Measurements from ENCODE around the gene TRIM17.

The TRIM17 gene

DNA sequence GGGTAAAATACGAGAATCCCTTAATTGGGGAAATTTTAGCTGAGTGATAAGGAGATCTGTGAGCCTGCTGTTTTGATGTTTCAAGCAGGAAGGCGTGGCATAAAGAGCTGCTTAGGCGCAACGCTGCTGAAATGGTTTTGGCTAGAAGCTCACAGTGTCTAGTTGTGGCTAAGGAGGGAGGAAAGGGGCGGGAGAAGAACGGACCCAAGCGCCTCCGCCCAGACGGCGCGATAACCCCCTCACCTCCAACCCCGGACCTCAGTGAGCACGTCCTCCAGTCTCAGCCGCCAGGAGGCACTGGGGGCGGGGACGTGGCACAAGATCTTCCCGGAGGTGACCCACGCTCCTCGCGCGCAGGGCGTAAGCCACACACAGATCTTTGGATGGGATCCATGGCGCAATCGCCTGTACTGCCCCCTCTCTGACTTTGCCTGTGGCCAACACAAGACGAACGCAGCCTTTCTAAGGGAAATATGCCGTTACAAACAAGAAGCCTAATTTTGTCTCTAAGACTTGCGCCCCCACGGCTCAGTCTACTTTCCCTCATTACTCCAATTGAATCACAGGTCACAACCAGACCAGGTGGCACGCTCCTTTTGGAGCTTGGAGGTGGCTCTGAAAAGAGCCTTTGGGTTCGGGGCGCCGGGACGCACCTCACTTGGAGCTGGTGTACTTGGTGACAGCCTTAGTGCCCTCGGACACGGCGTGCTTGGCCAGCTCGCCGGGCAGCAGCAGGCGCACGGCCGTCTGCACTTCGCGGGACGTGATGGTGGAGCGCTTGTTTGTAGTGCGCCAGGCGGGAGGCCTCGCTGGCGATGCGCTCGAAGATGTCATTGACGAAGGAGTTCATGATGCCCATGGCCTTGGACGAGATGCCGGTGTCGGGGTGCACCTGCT is 47.1 kb upstream of the TRIM17 start:
- H3K27me3 ChIP-seq (ENCODE audit: low read depth, low read length) = peaks cover 26% of the 10 kb centered on the region
- TF ChIP-seq EZH2phosphoT487 (IDR thresholded peaks at IDR 0.05; ENCODE audit: low read depth) (no peak), CTCF (IDR thresholded peaks at IDR 0.05; ENCODE audit: low read depth, low read length) (no peak)
- no peaks in the 10 kb centered on the region for H4K20me1 ChIP-seq (ENCODE audit: insufficient read depth, low read length)
- H3K36me3 ChIP-seq (replicated peaks; ENCODE audit: low read depth, low read length) = no peaks in the 10 kb centered on the region
- H3K27ac ChIP-seq (ENCODE audit: low read length) = no peak overlapping the region
- H3K4me3 ChIP-seq (ENCODE audit: low read length) = no peak overlapping the region
- H2AFZ ChIP-seq (ENCODE audit: low read depth, low read length) = no peak overlapping the region
- H3K4me2 ChIP-seq (ENCODE audit: low read length) = no peak overlapping the region
- H3K9me3 ChIP-seq (ENCODE audit: insufficient read depth, low read length) = no peaks in the 10 kb centered on the region
- no peak overlapping the region for H3K9ac ChIP-seq (ENCODE audit: low read length)
- no peaks in the 10 kb centered on the region for H3K4me1 ChIP-seq (ENCODE audit: low read length)
- no peaks in the 10 kb centered on the region for H3K79me2 ChIP-seq (ENCODE audit: low read length)

- no peak overlapping the region for H3K4me3 ChIP-seq (ENCODE audit: low read length)
- H3K4me2 ChIP-seq (ENCODE audit: low read length) = no peak overlapping the region
- no peaks in the 10 kb centered on the region for H3K36me3 ChIP-seq (replicated peaks; ENCODE audit: low read depth, low read length)
- no peaks in the 10 kb centered on the region for H4K20me1 ChIP-seq (ENCODE audit: insufficient read depth, low read length)
- no peak overlapping the region for H3K27ac ChIP-seq (ENCODE audit: low read length)
- H3K4me1 ChIP-seq (ENCODE audit: low read length) = no peaks in the 10 kb centered on the region
- no peak overlapping the region for H2AFZ ChIP-seq (ENCODE audit: low read depth, low read length)
- no peak overlapping the region for H3K9ac ChIP-seq (ENCODE audit: low read length)
- peaks cover 25% of the 10 kb centered on the region for H3K27me3 ChIP-seq (ENCODE audit: low read depth, low read length)
- TF ChIP-seq CTCF (IDR thresholded peaks at IDR 0.05; ENCODE audit: low read depth, low read length) (no peak), EZH2phosphoT487 (IDR thresholded peaks at IDR 0.05; ENCODE audit: low read depth) (no peak)
- H3K79me2 ChIP-seq (ENCODE audit: low read length) = no peaks in the 10 kb centered on the region
- H3K9me3 ChIP-seq (ENCODE audit: insufficient read depth, low read length) = no peaks in the 10 kb centered on the region
Observed at GRCh38 chr1:228463009-228463558, 46.4 kb upstream of the TRIM17 start.

DNA sequence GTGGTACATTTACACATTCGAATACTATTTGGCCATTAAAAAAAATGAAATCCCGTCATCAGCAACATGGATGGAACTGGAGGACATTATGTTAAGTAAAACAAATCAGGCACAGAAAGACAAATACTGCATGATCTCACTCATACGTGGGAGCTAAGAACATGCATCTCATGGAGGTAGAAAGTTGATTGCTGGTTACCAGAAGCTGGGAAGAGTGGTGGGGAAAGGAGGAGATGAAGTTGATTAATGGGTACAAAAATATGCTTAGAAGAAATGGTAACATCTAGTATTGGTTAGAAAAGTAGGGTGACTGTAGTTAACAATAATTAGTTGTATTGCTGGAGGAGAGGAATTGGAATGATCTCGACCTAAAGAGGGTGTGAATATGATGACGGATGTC is 45.9 kb upstream of the TRIM17 start:
- TF ChIP-seq CTCF (IDR thresholded peaks at IDR 0.05; ENCODE audit: low read depth, low read length) = no peak
- no peak for TF ChIP-seq EZH2phosphoT487 (IDR thresholded peaks at IDR 0.05; ENCODE audit: low read depth)
- H3K4me3 ChIP-seq (ENCODE audit: low read length) = no peak overlapping the region
- no peaks in the 10 kb centered on the region for H3K9me3 ChIP-seq (ENCODE audit: insufficient read depth, low read length)
- H3K4me2 ChIP-seq (ENCODE audit: low read length) = no peak overlapping the region
- H3K27me3 ChIP-seq (ENCODE audit: low read depth, low read length) = peaks cover 20% of the 10 kb centered on the region
- H3K79me2 ChIP-seq (ENCODE audit: low read length) = no peaks in the 10 kb centered on the region
- no peak overlapping the region for H3K9ac ChIP-seq (ENCODE audit: low read length)
- no peak overlapping the region for H2AFZ ChIP-seq (ENCODE audit: low read depth, low read length)
- no peaks in the 10 kb centered on the region for H4K20me1 ChIP-seq (ENCODE audit: insufficient read depth, low read length)
- H3K27ac ChIP-seq (ENCODE audit: low read length) = no peak overlapping the region
- no peaks in the 10 kb centered on the region for H3K4me1 ChIP-seq (ENCODE audit: low read length)
- H3K36me3 ChIP-seq (replicated peaks; ENCODE audit: low read depth, low read length) = no peaks in the 10 kb centered on the region

DNA sequence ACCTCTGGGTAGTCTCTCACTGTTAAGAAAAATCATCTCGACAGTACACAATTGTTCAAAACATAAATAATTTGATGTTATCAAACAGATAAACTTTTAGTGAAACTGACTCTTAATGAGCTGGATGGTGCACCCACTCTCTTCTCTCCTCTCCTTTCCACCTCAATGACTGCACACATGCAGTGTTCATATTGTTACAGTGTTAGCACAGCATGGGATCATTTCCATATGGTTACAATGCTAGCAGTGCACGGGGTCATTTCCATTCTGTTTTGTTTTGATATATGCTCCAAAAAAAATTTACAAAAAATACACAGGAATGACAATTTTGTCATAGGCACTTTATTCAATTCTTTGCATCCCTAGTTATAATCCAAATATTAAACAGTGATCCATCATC is 44.2 kb upstream of the TRIM17 start:
- Histone ChIP-seq H3K4me1 (ENCODE audit: low read length) (no peaks in the 10 kb centered on the region), H3K36me3 (replicated peaks; ENCODE audit: low read depth, low read length) (no peaks in the 10 kb centered on the region), H3K27ac (ENCODE audit: low read length) (no peak overlapping the region), H3K9ac (ENCODE audit: low read length) (no peak overlapping the region), H3K4me2 (ENCODE audit: low read length) (no peak overlapping the region), H2AFZ (ENCODE audit: low read depth, low read length) (no peak overlapping the region), H3K79me2 (ENCODE audit: low read length) (no peaks in the 10 kb centered on the region), H3K9me3 (ENCODE audit: insufficient read depth, low read length) (no peaks in the 10 kb centered on the region), H3K4me3 (ENCODE audit: low read length) (no peak overlapping the region), H3K27me3 (ENCODE audit: low read depth, low read length) (peaks cover 15% of the 10 kb centered on the region), H4K20me1 (ENCODE audit: insufficient read depth, low read length) (no peaks in the 10 kb centered on the region)
- TF ChIP-seq CTCF (IDR thresholded peaks at IDR 0.05; ENCODE audit: low read depth, low read length) (no peak), EZH2phosphoT487 (IDR thresholded peaks at IDR 0.05; ENCODE audit: low read depth) (no peak)
